K562 (cell line): ENCODE data around the gene ARFGEF2. TPM values are rescaled to one million over a fixed set of nuclear protein-coding genes. Genes with fewer than 3 reads are reported as not detected.

ENCODE experiments used
- ATF7 ChIP-seq: fragments of 450-650 bp; IDR thresholded peaks from 2 replicates; pipeline ENCODE4 v1.7.1; 2014; ENCODE audit warnings: mild to moderate bottlenecking, moderate library complexity
- CSDE1 ChIP-seq, 2 experiments: fragments of 450-650 bp; IDR thresholded peaks; 2 replicates each; pipeline ENCODE4 v1.6.1; 2016; ENCODE audit warnings: mild to moderate bottlenecking in 1 of 2
- ELK1 ChIP-seq: sonication (generic); formaldehyde crosslinking; IDR thresholded peaks from 2 replicates; pipeline ENCODE4 v1.8.1; 2022; ENCODE audit warnings: missing genetic modification reagents
- FOXJ3 ChIP-seq: sonication (generic); formaldehyde crosslinking; IDR thresholded peaks from 2 replicates; pipeline ENCODE4 v1.4.0; 2020; ENCODE audit warnings: mild to moderate bottlenecking, missing genetic modification reagents
- HNRNPUL1 ChIP-seq: fragments of 200-400 bp; formaldehyde crosslinking; IDR thresholded peaks from 2 replicates; pipeline ENCODE4 v1.6.1; 2017; ENCODE audit warnings: low read length
- KLF6 ChIP-seq: fragments of 250-450 bp; sonication (Bioruptor Pico); IDR thresholded peaks from 2 replicates; pipeline ENCODE4 v1.4.0; 2020; ENCODE audit warnings: mild to moderate bottlenecking, moderate library complexity, borderline replicate concordance
- MYBL2 ChIP-seq, 2 experiments: fragments of 450-650 bp in 1 of 2; sonication (generic) in 1 of 2; formaldehyde crosslinking in 1 of 2; IDR thresholded peaks; 2 replicates each; pipeline versions ENCODE4 v1.6.1 to v1.8.1; 2017 to 2022; ENCODE audit warnings: borderline replicate concordance in 1 of 2, inconsistent platforms in 1 of 2, low read depth in 1 of 2, mild to moderate bottlenecking in 1 of 2, missing genetic modification reagents in 1 of 2, moderate library complexity in 1 of 2
- NFATC3 ChIP-seq: fragments of 450-650 bp; IDR thresholded peaks from 2 replicates; pipeline ENCODE4 v1.6.1; 2017; ENCODE audit warnings: mild to moderate bottlenecking
- NR2C1 ChIP-seq, 2 experiments: fragments of 450-650 bp; IDR thresholded peaks; 2 replicates each; pipeline ENCODE4 v1.6.1; 2017; ENCODE audit warnings: mild to moderate bottlenecking in 2 of 2, antibody characterized with exemption in 1 of 2, inconsistent platforms in 1 of 2, missing compliant biosample characterization in 1 of 2, missing genetic modification characterization in 1 of 2
- WHSC1 ChIP-seq: IDR thresholded peaks from one replicate; pipeline ENCODE4 v1.6.1; 2012; ENCODE audit warnings: low read length, control low read depth, inconsistent platforms
- ZNF253 ChIP-seq: fragments of 250-450 bp; sonication (Bioruptor Pico); conservative IDR thresholded peaks from 2 replicates; pipeline ENCODE4 v1.6.1; 2021; ENCODE audit warnings: mild to moderate bottlenecking
- ZNF316 ChIP-seq: fragments of 450-650 bp; IDR thresholded peaks from 2 replicates; pipeline ENCODE4 v1.6.1; 2016
- ZNF583 ChIP-seq: fragments of 250-450 bp; sonication (Bioruptor Pico); IDR thresholded peaks from 2 replicates; pipeline ENCODE4 v1.4.0; 2020
- ZNF76 ChIP-seq: fragments of 250-450 bp; sonication (Bioruptor Pico); IDR thresholded peaks from 2 replicates; pipeline ENCODE4 v1.4.0; 2020; ENCODE audit warnings: mild to moderate bottlenecking, moderate library complexity, borderline replicate concordance
- polyA plus RNA-seq, 8 experiments: library from polyadenylated mRNA; depleted of rRNA in 4 of 8; stranded (reverse) in 5 of 8; unstranded in 3 of 8; fragments of >200 nt; fragmentation: Nextera tagmentation in 2 of 8; fragmentation: Illumina TruSeq in 1 of 8; extraction: Ambion mirVana in 2 of 8; extraction: Trizol in 1 of 8; gene quantifications; 2 replicates each; pipeline versions ENCODE4 v1.2.1 to v1.2.3, GENCODE V29; 2011 to 2014; ENCODE audit warnings: inconsistent platforms in 1 of 8, missing spikeins in 1 of 8
- total RNA-seq, 7 experiments: library from RNA; depleted of rRNA in 6 of 7; stranded (reverse); fragments of >200 nt in 6 of 7; fragmentation: Illumina TruSeq in 2 of 7; extraction: Trizol in 2 of 7; gene quantifications; 2 replicates each; pipeline versions ENCODE4 v1.2.1 to v1.2.3, GENCODE V29; 2011 to 2021; ENCODE audit warnings: low replicate concordance in 1 of 7
- TF ChIP-seq, protein P1 (sequence below): fragments of 250-450 bp; sonication (Bioruptor Pico); IDR thresholded peaks from 2 replicates; pipeline ENCODE4 v1.8.0; 2022; ENCODE audit warnings: inconsistent platforms, mild to moderate bottlenecking, moderate library complexity, borderline replicate concordance
- TF ChIP-seq, protein P2 (sequence below): fragments of 250-450 bp; sonication (Bioruptor Pico); IDR thresholded peaks from 2 replicates; pipeline ENCODE4 v1.4.0; 2020
- TF ChIP-seq, protein P3 (sequence below), 2 experiments: fragments of 450-650 bp; IDR thresholded peaks; 2 replicates each; pipeline ENCODE4 v1.6.1; 2016

Gene ARFGEF2
- total and polyA plus RNA-seq, 9 of the 15 experiments (the other 6 are each of a cell fraction or from before 2014, with no cell fraction given) = 4.2 to 18.8 (median 13.7) TPM

DNA sequence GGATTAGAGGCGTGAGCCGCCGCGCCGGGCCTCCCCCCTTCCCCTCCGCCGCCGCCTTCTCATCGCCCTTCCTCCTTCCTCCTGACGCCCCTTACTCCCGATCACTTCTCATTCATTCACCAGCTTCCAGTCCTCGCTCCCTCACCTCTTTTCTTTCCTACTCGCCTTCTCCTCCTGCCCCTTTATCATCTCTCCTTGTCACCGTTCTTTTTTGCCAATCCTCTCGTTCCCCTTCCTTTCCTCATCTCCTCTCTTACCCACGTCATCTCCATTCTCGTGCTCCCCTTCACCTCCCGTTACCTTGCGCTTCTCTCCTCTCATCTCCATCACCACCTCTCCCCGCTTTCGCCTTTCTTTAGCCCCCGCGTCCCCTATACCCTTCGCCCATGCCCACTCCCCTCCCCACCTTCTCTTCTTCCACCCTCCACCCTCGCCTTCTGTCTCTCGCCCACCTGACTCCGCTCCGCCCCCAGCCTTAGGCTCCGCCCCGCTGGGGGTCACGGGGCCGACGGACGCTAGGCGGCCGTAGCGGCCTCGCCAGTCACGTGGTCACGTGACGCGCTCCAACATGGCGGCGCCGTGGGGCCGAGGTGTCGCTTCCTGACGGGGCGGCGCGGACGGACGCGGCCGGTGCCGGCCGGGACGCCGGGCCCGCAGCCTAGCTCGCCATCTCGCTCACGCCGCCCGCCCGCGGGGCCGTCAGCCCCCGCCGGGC is at the start of gene ARFGEF2 (continued):
- TF ChIP-seq, protein P1, sequence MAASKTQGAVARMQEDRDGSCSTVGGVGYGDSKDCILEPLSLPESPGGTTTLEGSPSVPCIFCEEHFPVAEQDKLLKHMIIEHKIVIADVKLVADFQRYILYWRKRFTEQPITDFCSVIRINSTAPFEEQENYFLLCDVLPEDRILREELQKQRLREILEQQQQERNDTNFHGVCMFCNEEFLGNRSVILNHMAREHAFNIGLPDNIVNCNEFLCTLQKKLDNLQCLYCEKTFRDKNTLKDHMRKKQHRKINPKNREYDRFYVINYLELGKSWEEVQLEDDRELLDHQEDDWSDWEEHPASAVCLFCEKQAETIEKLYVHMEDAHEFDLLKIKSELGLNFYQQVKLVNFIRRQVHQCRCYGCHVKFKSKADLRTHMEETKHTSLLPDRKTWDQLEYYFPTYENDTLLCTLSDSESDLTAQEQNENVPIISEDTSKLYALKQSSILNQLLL (CRISPR knock-in tag) = no peak
- TF ChIP-seq KLF6 (CRISPR knock-in tag) (no peak), CSDE1 (IDR thresholded peaks at IDR 0.05) (peak in 1 of 2 experiments; percentile 57; a peak in 1 of 4 replicates), WHSC1 (no peak), MYBL2 (IDR thresholded peaks at IDR 0.05; ENCODE audit: low read depth) (no peak), MYBL2 (CRISPR knock-in tag; IDR thresholded peaks at IDR 0.05; ENCODE audit: borderline replicate concordance) (no peak), ZNF253 (no peak), ZNF583 (CRISPR knock-in tag) (peak; percentile 62; the same call in 1 of the 2 replicates), ZNF316 (peak; percentile 66), NFATC3 (0 out of 2 replicates have a peak, but pooled peaks have one; percentile 31), NR2C1 (IDR thresholded peaks at IDR 0.05) (peak; percentile 84), NR2C1 (tag; IDR thresholded peaks at IDR 0.05) (peak; percentile 77; the same call in 1 of the 2 replicates), ZNF76 (CRISPR knock-in tag) (no peak), FOXJ3 (no peak), HNRNPUL1 (no peak), ELK1 (no peak), ATF7 (peak; percentile 56)
- TF ChIP-seq, protein P2, sequence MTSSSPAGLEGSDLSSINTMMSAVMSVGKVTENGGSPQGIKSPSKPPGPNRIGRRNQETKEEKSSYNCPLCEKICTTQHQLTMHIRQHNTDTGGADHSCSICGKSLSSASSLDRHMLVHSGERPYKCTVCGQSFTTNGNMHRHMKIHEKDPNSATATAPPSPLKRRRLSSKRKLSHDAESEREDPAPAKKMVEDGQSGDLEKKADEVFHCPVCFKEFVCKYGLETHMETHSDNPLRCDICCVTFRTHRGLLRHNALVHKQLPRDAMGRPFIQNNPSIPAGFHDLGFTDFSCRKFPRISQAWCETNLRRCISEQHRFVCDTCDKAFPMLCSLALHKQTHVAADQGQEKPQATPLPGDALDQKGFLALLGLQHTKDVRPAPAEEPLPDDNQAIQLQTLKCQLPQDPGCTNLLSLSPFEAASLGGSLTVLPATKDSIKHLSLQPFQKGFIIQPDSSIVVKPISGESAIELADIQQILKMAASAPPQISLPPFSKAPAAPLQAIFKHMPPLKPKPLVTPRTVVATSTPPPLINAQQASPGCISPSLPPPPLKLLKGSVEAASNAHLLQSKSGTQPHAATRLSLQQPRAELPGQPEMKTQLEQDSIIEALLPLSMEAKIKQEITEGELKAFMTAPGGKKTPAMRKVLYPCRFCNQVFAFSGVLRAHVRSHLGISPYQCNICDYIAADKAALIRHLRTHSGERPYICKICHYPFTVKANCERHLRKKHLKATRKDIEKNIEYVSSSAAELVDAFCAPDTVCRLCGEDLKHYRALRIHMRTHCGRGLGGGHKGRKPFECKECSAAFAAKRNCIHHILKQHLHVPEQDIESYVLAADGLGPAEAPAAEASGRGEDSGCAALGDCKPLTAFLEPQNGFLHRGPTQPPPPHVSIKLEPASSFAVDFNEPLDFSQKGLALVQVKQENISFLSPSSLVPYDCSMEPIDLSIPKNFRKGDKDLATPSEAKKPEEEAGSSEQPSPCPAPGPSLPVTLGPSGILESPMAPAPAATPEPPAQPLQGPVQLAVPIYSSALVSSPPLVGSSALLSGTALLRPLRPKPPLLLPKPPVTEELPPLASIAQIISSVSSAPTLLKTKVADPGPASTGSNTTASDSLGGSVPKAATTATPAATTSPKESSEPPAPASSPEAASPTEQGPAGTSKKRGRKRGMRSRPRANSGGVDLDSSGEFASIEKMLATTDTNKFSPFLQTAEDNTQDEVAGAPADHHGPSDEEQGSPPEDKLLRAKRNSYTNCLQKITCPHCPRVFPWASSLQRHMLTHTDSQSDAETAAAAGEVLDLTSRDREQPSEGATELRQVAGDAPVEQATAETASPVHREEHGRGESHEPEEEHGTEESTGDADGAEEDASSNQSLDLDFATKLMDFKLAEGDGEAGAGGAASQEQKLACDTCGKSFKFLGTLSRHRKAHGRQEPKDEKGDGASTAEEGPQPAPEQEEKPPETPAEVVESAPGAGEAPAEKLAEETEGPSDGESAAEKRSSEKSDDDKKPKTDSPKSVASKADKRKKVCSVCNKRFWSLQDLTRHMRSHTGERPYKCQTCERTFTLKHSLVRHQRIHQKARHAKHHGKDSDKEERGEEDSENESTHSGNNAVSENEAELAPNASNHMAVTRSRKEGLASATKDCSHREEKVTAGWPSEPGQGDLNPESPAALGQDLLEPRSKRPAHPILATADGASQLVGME (CRISPR knock-in tag) = no peak
- TF ChIP-seq, protein P3, sequence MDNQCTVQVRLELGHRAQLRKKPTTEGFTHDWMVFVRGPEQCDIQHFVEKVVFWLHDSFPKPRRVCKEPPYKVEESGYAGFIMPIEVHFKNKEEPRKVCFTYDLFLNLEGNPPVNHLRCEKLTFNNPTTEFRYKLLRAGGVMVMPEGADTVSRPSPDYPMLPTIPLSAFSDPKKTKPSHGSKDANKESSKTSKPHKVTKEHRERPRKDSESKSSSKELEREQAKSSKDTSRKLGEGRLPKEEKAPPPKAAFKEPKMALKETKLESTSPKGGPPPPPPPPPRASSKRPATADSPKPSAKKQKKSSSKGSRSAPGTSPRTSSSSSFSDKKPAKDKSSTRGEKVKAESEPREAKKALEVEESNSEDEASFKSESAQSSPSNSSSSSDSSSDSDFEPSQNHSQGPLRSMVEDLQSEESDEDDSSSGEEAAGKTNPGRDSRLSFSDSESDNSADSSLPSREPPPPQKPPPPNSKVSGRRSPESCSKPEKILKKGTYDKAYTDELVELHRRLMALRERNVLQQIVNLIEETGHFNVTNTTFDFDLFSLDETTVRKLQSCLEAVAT (IDR thresholded peaks at IDR 0.05) = peak; percentile 91 to 96
